Heart right ventricle (tissue), 16 donors: ENCODE measurements around the gene STX16. TPM values are rescaled to one million over a fixed set of nuclear protein-coding genes. Genes with fewer than 3 reads are reported as not detected.

Experiments used
- ATAC-seq, 8 donors: fragments of 200-7000 bp; cut with Tn5 transposase; one replicate each; pipeline ENCODE4 v1.9.1; 2020; ENCODE audit warnings: mild to moderate bottlenecking in 8 of 8, moderate library complexity in 8 of 8, moderate number of reproducible peaks in 1 of 8
- DNase-seq, 2 donors: peaks; one replicate each; pipeline ENCODE4 v3.0.0-alpha.2; 2020
- H3K27ac ChIP-seq, 10 donors: fragments of 200-600 bp; sonication (generic) in 2 of 10; one replicate each; pipeline versions ENCODE4 v1.5.0 to v1.8.0; 2020 to 2022; ENCODE audit warnings: mild to moderate bottlenecking in 3 of 10
- H3K27me3 ChIP-seq, 7 donors: fragments of 200-600 bp; one replicate each; pipeline ENCODE4 v1.8.0; 2021 to 2022; ENCODE audit warnings: mild to moderate bottlenecking in 2 of 7
- H3K36me3 ChIP-seq, 9 donors: fragments of 200-600 bp; sonication (generic) in 1 of 9; one replicate each; pipeline versions ENCODE4 v1.5.0 to v1.8.0; 2020 to 2022; ENCODE audit warnings: mild to moderate bottlenecking in 2 of 9
- H3K4me1 ChIP-seq, 9 donors: fragments of 200-600 bp; sonication (generic) in 1 of 9; one replicate each; pipeline versions ENCODE4 v1.5.0 to v1.8.0; 2020 to 2022; ENCODE audit warnings: mild to moderate bottlenecking in 4 of 9
- H3K4me3 ChIP-seq, 10 donors: fragments of 200-600 bp; sonication (generic) in 2 of 10; one replicate each; pipeline versions ENCODE4 v1.5.0 to v1.8.0; 2020 to 2022; ENCODE audit warnings: mild to moderate bottlenecking in 7 of 10, moderate library complexity in 2 of 10
- H3K9me3 ChIP-seq, 11 donors: fragments of 200-600 bp in 10 of 11; sonication (generic) in 2 of 11; one replicate each; pipeline versions ENCODE4 v1.5.0 to v1.8.0; 2013 to 2022; ENCODE audit warnings: mild to moderate bottlenecking in 2 of 11, control low read depth in 1 of 11, moderate library complexity in 1 of 11
- CTCF ChIP-seq, 9 donors: fragments of 200-600 bp; sonication (generic) in 2 of 9; IDR thresholded peaks; one replicate each; pipeline versions ENCODE4 v1.5.0 to v1.8.0; 2021 to 2022; ENCODE audit warnings: antibody characterized with exemption in 9 of 9, mild to moderate bottlenecking in 5 of 9, moderate library complexity in 1 of 9
- WGBS, 2 donors: extraction: QIAGEN DNeasy Blood & Tissue Kit; methylation state at CpG; one replicate each; pipeline ENCODE4 v1.1.7; 2013; ENCODE audit warnings: inconsistent platforms in 1 of 2; 5-methylcytosine and 5-hydroxymethylcytosine counted together
- intact Hi-C, 10 donors: fragments of 100-400 bp; cut with DNase I; formaldehyde crosslinking; loops; one replicate each; pipeline versions ENCODE4 v1.11.1 to v1.14.2; 2022
- polyA plus RNA-seq, 2 donors: library from polyadenylated mRNA; stranded (reverse); fragments of 200-250 nt; gene quantifications; one replicate each; pipeline ENCODE4 v1.2.3, GENCODE V29; 2013
- total RNA-seq, 10 donors: library from RNA; stranded (reverse); fragmentation: NEBNext Ultra II Directional in 3 of 10; extraction: Animal tissue kit (Norgen Biotek cat#: 25700) in 3 of 10; gene quantifications; one replicate each; pipeline versions ENCODE4 v1.2.1 to v1.2.4, GENCODE V29; 2021 to 2023
- donor health status: Arrhythmogenic right ventricular cardiomyopathy.
- donor health status: ischemic (EF 13 %, LVEDD 7.1; RV severe dilation, severe dysfunction).
- donor health status: healthy with polysubstance abuse.
- donor health status: DM: no; HTN: yes; CAD: no.
- donor health status: DM: no; HTN: no; CAD: no.
- donor health status: ischemic (EF 25% LVEDD 6.9; RV normal size, moderate dysfunction).
- donor health status: ischemic (EF 25% LVEDD 5.7; RV mildly dilated, moderate dysfunction).
- donor health status: healthy.
- donor health status: DM: yes; HTN: yes; CAD: no.
- donor health status: Ischemic cardiomyopathy.
- donor health status: ischemic (EF 35%, LVEDD 5.7; RV mildly dilated, moderate dysfunction).
- donor health status: nonischemic (EF 11% LVEDD 7.7; RV severe dilation, severe dysfunction).
- donor health status: DM: yes; HTN: yes; CAD: no.
- donor health status: PGD.
- donor health status: ischemic (EF 29% LVEDD 5.4; RV normal size, mild dysfunction).
- donor health status: nonischemic (EF 23%, LVEDD 6.1; RV moderate dilation, normal function).

Gene STX16
- total and polyA plus RNA-seq, 12 donors: 17.1 to 57.6 (median 27.0) TPM

GRCh38 chr20:58604128-58604881 lies 46.8 kb upstream of the STX16 start:
- no peak for ATAC-seq
- Histone ChIP-seq H3K27me3 (peaks cover 0 to 13% (median 0%) of the 10 kb centered on the region in 7 donors), H3K4me1 (peaks cover 0 to 10% (median 0%) of the 10 kb centered on the region in 9 donors), H3K4me3 (no peak overlapping the region), H3K9me3 (peaks cover 0 to 5% (median 0%) of the 10 kb centered on the region in 11 donors), H3K36me3 (no peaks in the 10 kb centered on the region), H3K27ac (no peak overlapping the region)
- WGBS, 2 donors: 66 to 74% methylated on average over 19 of the region's 19 CpGs
- DNase-seq: no peak
- no peak for TF ChIP-seq CTCF (IDR thresholded peaks at IDR 0.05)
- intact Hi-C loops: no loop called here

- WGBS, 2 donors: 83% methylated on average over 19 of the region's 19 CpGs
- H3K9me3 ChIP-seq: peaks cover 0 to 5% (median 0%) of the 10 kb centered on the region in 11 donors
- intact Hi-C loops: no loop called here
- H3K27me3 ChIP-seq: peaks cover 0 to 13% (median 0%) of the 10 kb centered on the region in 7 donors
- no peaks in the 10 kb centered on the region for H3K36me3 ChIP-seq
- H3K4me3 ChIP-seq: no peak overlapping the region
- H3K4me1 ChIP-seq: peaks cover 0 to 10% (median 0%) of the 10 kb centered on the region in 9 donors
- no peak for TF ChIP-seq CTCF (IDR thresholded peaks at IDR 0.05)
- H3K27ac ChIP-seq: no peak overlapping the region
- DNase-seq (no peak), ATAC-seq (no peak)
Observed at GRCh38 chr20:58605292-58606065, 45.6 kb upstream of the STX16 start.

GRCh38 chr20:58606184-58606583 lies 44.9 kb upstream of the STX16 start:
- H3K36me3 ChIP-seq: no peaks in the 10 kb centered on the region
- H3K27me3 ChIP-seq: peaks cover 0 to 13% (median 0%) of the 10 kb centered on the region in 7 donors
- no peak for DNase-seq
- TF ChIP-seq CTCF (IDR thresholded peaks at IDR 0.05): no peak
- 94 to 96% methylated on average over 9 of the region's 9 CpGs for WGBS, 2 donors
- no peak overlapping the region for H3K27ac ChIP-seq
- peaks cover 0 to 5% (median 0%) of the 10 kb centered on the region in 11 donors for H3K9me3 ChIP-seq
- no peak for ATAC-seq
- H3K4me1 ChIP-seq: peaks cover 0 to 10% (median 0%) of the 10 kb centered on the region in 9 donors
- intact Hi-C loops: no loop called here
- H3K4me3 ChIP-seq: no peak overlapping the region

- Histone ChIP-seq H3K4me1 (peaks cover 0 to 22% (median 6%) of the 10 kb centered on the region in 9 donors), H3K36me3 (no peaks in the 10 kb centered on the region), H3K9me3 (peaks cover 0 to 2% (median 0%) of the 10 kb centered on the region in 11 donors), H3K4me3 (no peak overlapping the region), H3K27ac (no peak overlapping the region), H3K27me3 (peaks cover 0 to 13% (median 0%) of the 10 kb centered on the region in 7 donors)
- ATAC-seq (no peak), DNase-seq (no peak)
- no peak for TF ChIP-seq CTCF (IDR thresholded peaks at IDR 0.05)
- intact Hi-C loops: no loop called here
- 85 to 87% methylated on average over 17 of the region's 17 CpGs for WGBS, 2 donors
Observed at GRCh38 chr20:58608096-58608840, 42.8 kb upstream of the STX16 start.
